GM19452 (cell line): ENCODE measurements around the gene SPATC1L.
"Not testable (repeated sequence)": the region's sequence is repeated elsewhere in the genome, so short reads cannot be mapped to it uniquely, and the experiment has no call there.

Experiments
- ATAC-seq: cut with Tn5 transposase; IDR thresholded peaks from one replicate; pipeline ENCODE4 v1.9.1; 2021; ENCODE audit not compliant: unreplicated experiment

Gene SPATC1L

DNA sequence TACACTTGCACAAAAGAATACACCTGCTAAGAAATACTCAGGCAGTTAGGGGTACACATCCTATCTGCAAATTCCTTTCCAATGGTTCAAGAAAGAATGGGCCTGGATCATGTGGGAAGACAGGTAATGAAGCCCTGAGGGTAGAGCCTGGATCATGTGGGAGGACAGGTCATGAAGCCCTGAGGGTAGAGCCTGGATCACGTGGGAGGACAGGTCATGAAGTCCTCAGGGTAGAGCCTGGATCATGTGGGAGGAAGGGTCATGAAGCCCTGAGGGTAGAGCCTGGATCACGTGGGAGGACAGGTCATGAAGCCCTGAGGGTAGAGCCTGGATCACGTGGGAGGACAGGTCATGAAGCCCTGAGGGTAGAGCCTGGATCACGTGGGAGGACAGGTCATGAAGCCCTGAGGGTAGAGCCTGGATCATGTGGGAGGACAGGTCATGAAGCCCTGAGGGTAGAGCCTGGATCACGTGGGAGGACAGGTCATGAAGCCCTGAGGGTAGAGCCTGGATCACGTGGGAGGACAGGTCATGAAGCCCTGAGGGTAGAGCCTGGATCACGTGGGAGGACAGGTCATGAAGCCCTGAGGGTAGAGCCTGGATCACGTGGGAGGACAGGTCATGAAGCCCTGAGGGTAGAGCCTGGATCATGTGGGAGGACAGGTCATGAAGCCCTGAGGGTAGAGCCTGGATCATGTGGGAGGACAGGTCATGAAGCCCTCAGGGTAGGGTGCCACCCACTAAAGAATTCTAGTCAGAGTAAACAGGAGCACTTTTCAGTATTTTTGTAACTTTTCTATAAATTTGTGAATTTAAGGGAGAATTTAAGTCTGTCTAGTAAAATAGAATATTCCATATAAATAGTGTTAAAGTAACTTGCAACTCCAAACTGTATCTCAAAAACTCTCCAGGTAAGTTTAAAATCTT, 16.9 kb upstream of the SPATC1L start:
- ATAC-seq = not testable (repeated sequence)

GRCh38 chr21:46199436-46200373, 15.4 kb upstream of the SPATC1L start:
- no peak for ATAC-seq

DNA sequence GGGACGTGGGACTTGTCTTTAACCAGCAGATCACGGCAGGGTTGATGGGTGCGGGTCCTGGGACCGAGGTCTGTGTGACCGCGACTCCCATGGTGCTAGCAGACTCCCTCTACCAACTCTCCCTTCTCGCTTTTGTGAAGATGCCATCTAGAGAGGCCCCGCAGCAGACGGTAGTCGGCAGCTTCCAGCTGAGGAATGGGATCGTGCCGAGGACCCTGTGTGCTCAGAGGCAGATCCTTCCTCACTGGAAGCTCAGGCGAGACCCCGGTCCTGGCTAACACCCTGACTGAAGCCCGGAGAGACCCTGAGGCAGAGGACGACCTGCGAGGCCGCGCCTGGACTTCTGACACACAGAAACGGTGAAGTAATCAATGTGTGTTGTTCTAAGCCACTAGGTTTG, 12.5 kb upstream of the SPATC1L start:
- ATAC-seq = no peak

DNA sequence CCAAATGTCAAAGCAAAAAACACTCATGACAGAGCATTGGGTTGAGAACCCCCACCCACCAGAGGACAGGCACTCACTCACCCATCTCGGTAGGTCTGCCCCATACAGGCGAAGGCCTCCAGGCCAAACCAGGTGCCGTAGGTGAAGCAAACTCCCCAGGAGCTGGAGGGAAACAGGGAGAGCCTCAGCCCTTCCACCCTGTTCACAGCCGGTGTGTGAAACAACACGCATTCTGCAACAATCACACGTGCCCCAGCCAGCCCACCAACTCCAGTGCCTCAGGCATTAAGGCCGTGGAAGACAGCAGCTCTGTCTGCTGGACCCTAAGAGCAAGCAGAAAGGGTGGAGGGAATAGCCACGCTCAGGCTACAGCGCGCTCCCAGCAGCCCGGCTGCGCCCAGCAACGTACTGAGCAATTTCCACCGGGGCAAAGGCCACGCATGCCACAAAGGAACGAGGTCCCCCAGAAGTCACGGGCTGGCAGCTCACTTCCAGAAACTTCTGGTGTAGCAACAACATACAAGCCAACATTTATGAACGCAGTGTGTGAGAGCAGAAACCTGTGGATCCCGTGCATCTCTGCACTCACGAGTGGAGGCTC, 11.4 kb upstream of the SPATC1L start:
- ATAC-seq = no peak

DNA sequence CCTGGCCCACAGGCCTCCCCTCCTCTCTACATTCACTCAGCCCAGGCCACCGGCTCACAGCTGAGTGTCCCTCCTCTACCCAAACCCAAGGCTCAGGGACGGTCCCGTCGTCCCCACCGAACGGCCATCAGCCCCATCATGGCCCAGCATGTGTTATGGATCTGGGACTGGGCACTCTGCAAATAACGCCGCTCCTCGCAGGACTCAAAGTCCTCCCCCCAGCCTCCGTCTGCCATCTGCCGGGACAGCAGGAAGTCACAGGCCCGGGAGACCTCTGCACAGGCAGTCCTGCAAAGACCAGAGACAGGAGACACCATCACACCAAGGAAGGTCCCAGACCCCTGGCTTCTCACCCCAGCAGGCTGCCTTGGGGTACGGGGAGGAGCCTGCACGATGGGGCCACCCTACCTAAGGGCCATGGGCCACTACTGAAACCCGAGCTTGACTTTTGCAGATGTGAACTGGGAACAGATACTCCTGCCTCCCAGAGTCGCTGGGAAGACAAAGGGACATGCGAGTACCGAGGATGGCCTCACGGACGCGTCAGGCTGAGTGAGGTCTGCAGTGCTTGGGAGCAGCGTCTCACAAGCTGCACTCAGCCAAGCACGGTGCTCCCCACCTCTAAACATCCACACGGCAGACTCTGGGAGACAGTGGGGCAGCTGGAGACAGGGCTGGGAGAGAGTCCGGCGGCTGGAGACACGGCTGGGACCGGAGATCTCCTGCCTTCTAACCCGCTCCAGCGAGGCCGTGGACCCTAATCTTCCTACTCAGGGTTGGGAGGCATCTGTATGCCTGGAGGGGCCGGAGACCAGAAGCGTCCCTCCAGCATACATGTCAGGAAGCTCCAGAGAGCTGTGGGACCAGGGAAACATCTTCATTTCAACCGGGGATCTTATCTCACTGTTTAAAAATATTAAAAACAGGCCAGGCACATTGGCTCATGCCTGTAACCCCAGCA, 10.4 kb upstream of the SPATC1L start:
- ATAC-seq = no peak

DNA sequence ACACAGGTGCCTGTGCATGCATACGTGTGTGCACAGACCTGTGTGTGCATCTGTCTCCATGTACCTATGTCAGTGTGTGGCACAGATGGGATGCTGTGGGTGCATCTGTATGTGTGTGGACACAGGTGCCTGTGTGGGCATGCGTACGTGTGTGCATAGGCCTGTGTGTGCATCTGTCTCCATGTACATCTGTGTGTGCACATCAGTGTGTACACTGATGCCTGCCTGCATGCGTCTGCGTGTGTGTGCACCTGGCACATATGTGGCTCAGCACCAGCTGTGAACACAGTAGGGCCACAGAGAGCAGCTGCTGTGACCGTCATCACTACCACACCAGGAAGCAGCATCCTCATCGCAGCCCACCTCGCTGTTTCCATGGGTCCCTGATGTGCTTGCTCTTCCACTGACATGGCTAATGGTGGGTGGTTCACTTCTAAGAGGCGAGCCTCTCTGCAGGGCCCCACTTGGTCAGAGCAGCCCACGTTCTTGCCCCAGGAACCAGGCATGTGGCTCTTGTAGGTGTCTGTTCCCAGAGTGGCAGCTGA, 9.6 kb upstream of the SPATC1L start:
- ATAC-seq = no peak

GRCh38 chr21:46191686-46192575, 7.7 kb upstream of the SPATC1L start:
- ATAC-seq = no peak

- ATAC-seq = no peak
Observed at GRCh38 chr21:46191257-46191685, 7.0 kb upstream of the SPATC1L start.

DNA sequence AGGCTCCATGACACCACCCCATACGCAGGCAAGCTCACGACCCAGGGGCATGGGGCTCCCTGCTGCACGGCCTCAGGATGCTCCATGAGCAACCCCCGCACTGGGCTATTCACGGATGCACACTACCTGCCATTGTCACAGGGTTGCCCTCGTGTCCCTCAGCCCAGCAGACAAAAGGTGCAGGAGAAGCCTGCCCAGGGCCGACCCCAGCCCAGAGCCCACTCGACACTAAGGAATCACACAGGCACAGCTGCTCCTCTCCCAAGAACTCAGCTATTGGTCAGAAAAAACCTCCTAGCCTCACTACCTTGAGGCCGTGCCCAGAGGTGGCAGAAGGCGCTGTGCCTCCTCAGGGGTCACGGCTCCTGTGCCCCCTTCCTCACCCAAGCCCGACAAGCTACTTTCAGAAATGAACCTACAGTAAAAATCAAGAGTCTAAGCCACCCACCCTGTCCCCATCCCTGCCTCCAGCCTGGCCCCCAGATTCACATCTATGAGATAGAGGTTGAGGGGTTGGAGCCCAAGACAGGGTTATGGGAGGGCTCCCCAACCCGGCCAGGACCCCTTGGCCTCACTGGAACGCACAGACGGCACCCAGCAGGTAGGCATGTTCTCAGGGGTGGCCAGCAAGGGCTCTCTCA, 6.4 kb upstream of the SPATC1L start:
- ATAC-seq = no peak

GRCh38 chr21:46189959-46190490, 5.8 kb upstream of the SPATC1L start:
- no peak for ATAC-seq

DNA sequence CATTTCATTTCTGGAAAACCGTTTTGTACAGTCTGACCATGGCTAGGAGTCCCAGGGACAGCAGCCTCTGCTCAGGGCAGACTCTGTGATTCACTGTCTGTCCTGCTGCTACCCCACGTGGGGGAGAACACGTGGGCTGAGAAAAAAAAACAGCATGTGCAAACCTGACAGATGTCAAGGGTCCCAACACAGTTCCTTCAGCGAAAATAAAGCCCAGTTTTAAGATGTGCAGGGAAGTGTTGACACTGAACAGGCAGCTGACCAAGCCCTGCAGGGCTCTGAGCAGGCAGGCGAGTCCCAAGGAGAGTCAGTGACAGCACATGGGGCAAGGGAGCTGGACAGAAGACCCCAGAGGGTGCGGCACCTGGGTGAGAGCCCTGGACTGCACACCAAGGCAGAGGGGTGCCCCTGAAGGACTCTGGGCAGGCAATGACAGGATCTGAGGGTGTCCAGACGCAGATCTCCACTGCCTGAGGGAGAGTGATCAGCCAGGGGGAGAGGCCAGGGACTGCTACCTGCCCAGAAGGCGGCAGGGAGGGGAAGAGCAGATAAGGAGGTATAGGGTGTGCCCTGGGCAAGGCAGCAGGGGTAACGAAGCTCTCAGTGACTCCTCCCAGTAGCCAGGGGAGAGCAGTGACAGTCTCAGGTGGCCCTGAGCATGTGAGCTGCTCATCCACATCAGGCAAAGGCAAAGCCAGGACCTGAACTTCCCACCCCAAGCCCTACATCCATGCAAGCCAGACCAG, 5.1 kb upstream of the SPATC1L start:
- no peak for ATAC-seq

- ATAC-seq = no peak
Observed at GRCh38 chr21:46188226-46189212, 4.3 kb upstream of the SPATC1L start.

DNA sequence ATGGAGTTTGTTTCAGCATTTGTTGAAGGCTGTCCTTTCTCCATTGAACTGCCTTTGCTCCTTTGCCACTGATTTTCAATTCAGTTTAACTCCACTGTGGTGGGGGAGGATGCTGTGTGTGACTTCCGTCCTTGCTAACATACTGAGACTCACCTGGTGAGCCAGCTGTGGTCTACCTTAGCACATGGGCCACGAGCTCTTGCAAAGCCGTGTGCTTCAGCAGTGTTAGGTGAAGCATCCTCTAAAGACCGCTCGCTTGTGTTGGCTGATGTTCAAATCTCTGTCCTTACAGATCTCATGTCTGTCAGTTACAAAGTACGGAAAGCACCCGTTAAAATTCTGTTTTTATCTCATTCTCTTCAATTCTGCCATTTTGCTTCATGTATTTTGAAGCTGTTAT, 3.6 kb upstream of the SPATC1L start:
- ATAC-seq = no peak

- ATAC-seq = no peak
Observed at GRCh38 chr21:46187261-46187660, 3.0 kb upstream of the SPATC1L start.

DNA sequence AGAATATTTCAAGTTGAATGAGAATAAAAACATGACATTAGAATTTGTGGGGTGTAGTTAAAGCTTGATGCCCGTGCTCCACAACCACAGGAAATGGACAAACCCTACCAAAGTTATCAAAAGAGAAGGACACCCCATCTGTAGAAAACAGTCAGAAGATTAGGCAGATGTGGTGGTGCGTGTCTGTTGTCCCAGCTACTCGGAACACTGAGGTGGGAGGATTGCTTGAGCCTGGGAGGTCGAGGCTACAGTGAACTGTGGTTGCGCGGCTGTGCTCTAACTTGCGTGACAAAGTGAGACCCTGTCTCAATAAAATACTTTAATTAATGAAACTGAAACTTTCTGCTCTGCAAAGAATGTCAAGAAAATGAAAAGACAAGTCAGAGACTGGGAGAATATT, 1.5 kb upstream of the SPATC1L start:
- ATAC-seq = no peak
